Activated B cell treated with CpG ODN at 0.5 μM for 24 hours (primary cell): ENCODE measurements around the gene SPEM2. TPM values are rescaled to one million over a fixed set of nuclear protein-coding genes. Genes with fewer than 3 reads are reported as not detected.

ENCODE experiments used
- ATAC-seq: fragments of 200-7000 bp; cut with Tn5 transposase; one replicate; pipeline ENCODE4 v1.10.0; 2021; ENCODE audit warnings: low read depth, mild to moderate bottlenecking, moderate library complexity
- CTCF ChIA-PET: fragments of 350-600 bp; sonication (Branson Sonifier 250); formaldehyde crosslinking; loops from one replicate; lab custom pipeline; 2021; ENCODE audit warnings: antibody characterized with exemption; lab: Charles Lee
- POLR2A ChIA-PET: fragments of 350-600 bp; sonication (Branson Sonifier 250); formaldehyde crosslinking; loops from one replicate; lab custom pipeline; 2021; ENCODE audit warnings: antibody characterized with exemption; lab: Charles Lee
- DNase-seq: peaks from one replicate; pipeline ENCODE4 v3.0.0; 2022
- H3K27ac Mint-ChIP-seq: one replicate; pipeline ENCODE4 v1.8.0; 2020; ENCODE audit warnings: mixed read lengths
- H3K27me3 Mint-ChIP-seq: one replicate; pipeline ENCODE4 v1.8.0; 2021; ENCODE audit warnings: mixed read lengths
- H3K36me3 Mint-ChIP-seq: one replicate; pipeline ENCODE4 v1.8.0; 2021; ENCODE audit warnings: low read depth, mixed read lengths
- H3K4me1 Mint-ChIP-seq: one replicate; pipeline ENCODE4 v1.8.0; 2021; ENCODE audit warnings: mixed read lengths
- H3K4me3 Mint-ChIP-seq: one replicate; pipeline ENCODE4 v1.8.0; 2020; ENCODE audit warnings: mild to moderate bottlenecking, mixed read lengths
- H3K9me3 Mint-ChIP-seq: one replicate; pipeline ENCODE4 v1.8.0; 2020; ENCODE audit warnings: mixed read lengths
- intact Hi-C: fragments of 100-400 bp; cut with micrococcal nuclease; formaldehyde crosslinking; loops from one replicate; pipeline ENCODE4 v1.15.1; 2024
- total RNA-seq: library from RNA; stranded (reverse); gene quantifications from 2 replicates; pipeline ENCODE4 v1.2.3, GENCODE V29; 2022
- TF ChIP-seq, protein P1 (sequence below): fragments of 200-600 bp; IDR thresholded peaks from one replicate; pipeline ENCODE4 v1.8.0; 2022; ENCODE audit warnings: antibody characterized with exemption, mild to moderate bottlenecking

SPEM2 gene
- not detected in 2 replicates for total RNA-seq

- peaks cover 5% of the 10 kb centered on the region for H3K27me3 Mint-ChIP-seq
- ChIA-PET POLR2A (interaction anchor here (1.2 kb wide), 1 partner anchor 21 kb away, joined by 3 read pairs; the partner anchor contains the start of gene TMEM256), CTCF (no interaction called here)
- H3K27ac Mint-ChIP-seq: no peak within 1 kb of the TSS
- DNase-seq (no peak), ATAC-seq (no peak)
- intact Hi-C loops: no loop called here
- no peak within 1 kb of the TSS for H3K4me3 Mint-ChIP-seq
- H3K9me3 Mint-ChIP-seq: no peaks in the 10 kb centered on the region
- TF ChIP-seq, protein P1, sequence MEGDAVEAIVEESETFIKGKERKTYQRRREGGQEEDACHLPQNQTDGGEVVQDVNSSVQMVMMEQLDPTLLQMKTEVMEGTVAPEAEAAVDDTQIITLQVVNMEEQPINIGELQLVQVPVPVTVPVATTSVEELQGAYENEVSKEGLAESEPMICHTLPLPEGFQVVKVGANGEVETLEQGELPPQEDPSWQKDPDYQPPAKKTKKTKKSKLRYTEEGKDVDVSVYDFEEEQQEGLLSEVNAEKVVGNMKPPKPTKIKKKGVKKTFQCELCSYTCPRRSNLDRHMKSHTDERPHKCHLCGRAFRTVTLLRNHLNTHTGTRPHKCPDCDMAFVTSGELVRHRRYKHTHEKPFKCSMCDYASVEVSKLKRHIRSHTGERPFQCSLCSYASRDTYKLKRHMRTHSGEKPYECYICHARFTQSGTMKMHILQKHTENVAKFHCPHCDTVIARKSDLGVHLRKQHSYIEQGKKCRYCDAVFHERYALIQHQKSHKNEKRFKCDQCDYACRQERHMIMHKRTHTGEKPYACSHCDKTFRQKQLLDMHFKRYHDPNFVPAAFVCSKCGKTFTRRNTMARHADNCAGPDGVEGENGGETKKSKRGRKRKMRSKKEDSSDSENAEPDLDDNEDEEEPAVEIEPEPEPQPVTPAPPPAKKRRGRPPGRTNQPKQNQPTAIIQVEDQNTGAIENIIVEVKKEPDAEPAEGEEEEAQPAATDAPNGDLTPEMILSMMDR: no peak
- H3K36me3 Mint-ChIP-seq: no peaks in the 10 kb centered on the region
- no peaks in the 10 kb centered on the region for H3K4me1 Mint-ChIP-seq
Observed at GRCh38 chr17:7425316-7425715, at the start of gene SPEM2. Gene SPEM2 (plus strand): TSS chr17:7425616. CDS start chr17:7425689, 73 bp downstream.

- Mint-ChIP-seq H3K27ac (no peak overlapping the region), H3K4me1 (peaks cover 4% of the 10 kb centered on the region), H3K27me3 (peaks cover 32% of the 10 kb centered on the region), H3K9me3 (peaks cover 4% of the 10 kb centered on the region), H3K36me3 (no peaks in the 10 kb centered on the region), H3K4me3 (no peak overlapping the region)
- ChIA-PET POLR2A (no interaction called here), CTCF (no interaction called here)
- intact Hi-C loops: no loop called here
- no peak for ATAC-seq
- TF ChIP-seq, protein P1: no peak
- no peak for DNase-seq
Observed at GRCh38 chr17:7379134-7379533, 46.3 kb upstream of the SPEM2 start.

DNA sequence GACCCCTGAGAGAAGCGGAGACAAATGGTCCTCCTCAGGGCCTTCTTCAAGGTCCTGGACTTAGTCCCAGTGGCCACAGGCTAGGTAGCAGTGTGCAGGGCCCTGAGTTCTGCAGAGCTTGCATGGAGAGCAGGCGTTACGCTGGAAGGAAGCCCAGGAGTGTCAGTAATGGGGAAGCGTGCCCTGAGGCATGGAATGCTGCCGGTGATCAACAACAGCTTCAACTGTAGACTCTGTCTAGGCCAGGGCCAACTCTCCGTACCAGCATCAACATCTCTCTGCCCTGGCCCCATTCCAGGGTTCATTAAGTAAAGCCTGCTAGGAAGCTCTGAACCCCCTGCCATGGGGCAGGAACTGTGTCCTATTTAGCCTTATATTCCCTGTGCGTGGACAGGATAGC is 45.1 kb upstream of the SPEM2 start:
- TF ChIP-seq, protein P1: no peak
- ATAC-seq (no peak), DNase-seq (no peak)
- H3K9me3 Mint-ChIP-seq: peaks cover 4% of the 10 kb centered on the region
- peaks cover 32% of the 10 kb centered on the region for H3K27me3 Mint-ChIP-seq
- H3K4me3 Mint-ChIP-seq: no peak overlapping the region
- intact Hi-C loops: no loop called here
- peaks cover 10% of the 10 kb centered on the region for H3K4me1 Mint-ChIP-seq
- no peak overlapping the region for H3K27ac Mint-ChIP-seq
- ChIA-PET POLR2A (no interaction called here), CTCF (no interaction called here)
- H3K36me3 Mint-ChIP-seq: no peaks in the 10 kb centered on the region

- H3K4me1 Mint-ChIP-seq: peaks cover 10% of the 10 kb centered on the region
- intact Hi-C loops: no loop called here
- peaks cover 32% of the 10 kb centered on the region for H3K27me3 Mint-ChIP-seq
- no peak within 1 kb of the TSS for H3K4me3 Mint-ChIP-seq
- peaks cover 4% of the 10 kb centered on the region for H3K9me3 Mint-ChIP-seq
- ATAC-seq: no peak
- no peaks in the 10 kb centered on the region for H3K36me3 Mint-ChIP-seq
- POLR2A ChIA-PET: no interaction called here
- no peak within 1 kb of the TSS for H3K27ac Mint-ChIP-seq
- DNase-seq: no peak
- TF ChIP-seq, protein P1: no peak
- CTCF ChIA-PET: no interaction called here
Observed at GRCh38 chr17:7380855-7381683, 44.3 kb upstream of the SPEM2 start, which contains the start of gene TNK1. Gene TNK1 (plus strand): TSS chr17:7381089. CDS start chr17:7382927, 1,838 bp downstream.

DNA sequence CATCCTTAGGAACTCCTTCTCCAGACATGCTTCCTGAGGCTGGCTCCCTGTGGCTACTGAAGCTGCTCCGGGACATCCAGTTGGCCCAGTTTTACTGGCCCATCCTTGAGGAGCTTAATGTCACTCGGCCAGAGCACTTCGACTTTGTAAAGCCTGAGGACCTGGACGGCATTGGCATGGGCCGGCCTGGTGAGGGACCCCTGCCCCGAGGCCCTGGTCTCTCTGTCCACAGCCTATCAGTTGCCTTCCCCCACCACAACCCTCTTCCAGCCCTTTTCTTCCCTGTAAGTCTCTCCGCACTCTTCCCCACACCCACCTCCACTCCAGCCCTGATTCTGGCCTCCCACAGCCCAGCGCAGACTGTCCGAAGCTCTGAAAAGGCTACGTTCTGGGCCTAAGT is 42.5 kb upstream of the SPEM2 start:
- DNase-seq: no peak
- H3K4me3 Mint-ChIP-seq: no peak overlapping the region

More for the DNA sequence above, 42.5 kb upstream of the SPEM2 start:
- Mint-ChIP-seq H3K36me3 (peaks cover 2% of the 10 kb centered on the region), H3K27me3 (peaks cover 29% of the 10 kb centered on the region), H3K9me3 (peaks cover 4% of the 10 kb centered on the region), H3K27ac (no peak overlapping the region), H3K4me1 (peaks cover 10% of the 10 kb centered on the region)
- intact Hi-C loops: no loop called here
- TF ChIP-seq, protein P1: no peak
- POLR2A ChIA-PET: interaction anchor here (1.0 to 1.9 kb wide), 3 partner anchors 11 to 53 kb away, joined by 3 to 7 read pairs (median 4); partner anchors contain the start of genes ACAP1, PLSCR3 and TMEM102
- CTCF ChIA-PET: no interaction called here
- no peak for ATAC-seq
